Measurements from ENCODE around the gene PSEN2. TPM values are rescaled to one million over a fixed set of nuclear protein-coding genes. Genes with fewer than 3 reads are reported as not detected.
A peak's percentile ranks its signal among the peaks of the same experiment; 100 is the strongest.
"Not testable (repeated sequence)": the region's sequence is repeated elsewhere in the genome, so short reads cannot be mapped to it uniquely, and the experiment has no call there.

PSEN2 gene
- total RNA-seq, 4 donors from 2014 or later, result 37.8 to 56.9 (median 47.1) TPM

DNA sequence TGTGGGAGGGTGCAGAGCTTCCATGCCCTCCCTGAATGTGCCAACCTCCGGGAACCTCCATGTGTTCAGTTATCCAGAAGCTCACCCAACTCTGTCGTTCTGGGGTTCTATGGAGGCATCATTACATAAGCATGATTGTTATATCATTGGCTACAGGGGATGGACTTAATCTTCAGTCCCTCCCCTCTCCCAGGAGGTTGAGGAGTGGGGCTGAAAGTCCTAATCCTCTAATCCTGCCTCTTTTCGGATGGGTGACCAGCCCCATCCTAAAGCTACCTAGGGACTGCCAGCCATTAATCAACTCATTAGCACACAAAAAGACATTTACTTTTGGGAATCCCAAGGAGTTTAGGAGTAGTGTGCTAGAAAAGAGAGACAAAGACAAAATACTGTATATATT, 32.0 kb upstream of the PSEN2 start:
- H3K36me3 ChIP-seq, result no peaks in the 10 kb centered on the region
- 91% methylated on average over 3 of the region's 3 CpGs for WGBS
- intact Hi-C loops (cut with DNase I), result no loop called here
- no peak for TF ChIP-seq POLR2A (IDR thresholded peaks at IDR 0.05; ENCODE audit: low read depth)
- no peak for TF ChIP-seq EP300 (IDR thresholded peaks at IDR 0.05)
- no peak for TF ChIP-seq POLR2AphosphoS5 (IDR thresholded peaks at IDR 0.05)
- TF ChIP-seq, protein P1, sequence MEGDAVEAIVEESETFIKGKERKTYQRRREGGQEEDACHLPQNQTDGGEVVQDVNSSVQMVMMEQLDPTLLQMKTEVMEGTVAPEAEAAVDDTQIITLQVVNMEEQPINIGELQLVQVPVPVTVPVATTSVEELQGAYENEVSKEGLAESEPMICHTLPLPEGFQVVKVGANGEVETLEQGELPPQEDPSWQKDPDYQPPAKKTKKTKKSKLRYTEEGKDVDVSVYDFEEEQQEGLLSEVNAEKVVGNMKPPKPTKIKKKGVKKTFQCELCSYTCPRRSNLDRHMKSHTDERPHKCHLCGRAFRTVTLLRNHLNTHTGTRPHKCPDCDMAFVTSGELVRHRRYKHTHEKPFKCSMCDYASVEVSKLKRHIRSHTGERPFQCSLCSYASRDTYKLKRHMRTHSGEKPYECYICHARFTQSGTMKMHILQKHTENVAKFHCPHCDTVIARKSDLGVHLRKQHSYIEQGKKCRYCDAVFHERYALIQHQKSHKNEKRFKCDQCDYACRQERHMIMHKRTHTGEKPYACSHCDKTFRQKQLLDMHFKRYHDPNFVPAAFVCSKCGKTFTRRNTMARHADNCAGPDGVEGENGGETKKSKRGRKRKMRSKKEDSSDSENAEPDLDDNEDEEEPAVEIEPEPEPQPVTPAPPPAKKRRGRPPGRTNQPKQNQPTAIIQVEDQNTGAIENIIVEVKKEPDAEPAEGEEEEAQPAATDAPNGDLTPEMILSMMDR (IDR thresholded peaks at IDR 0.05), result no peak
- H3K4me3 ChIP-seq, result no peak overlapping the region
- DNase-seq (ENCODE audit: extremely low spot score), result no peak
- no peaks in the 10 kb centered on the region for H3K4me1 ChIP-seq
- H3K27ac ChIP-seq (replicated peaks in 1 of 4), result no peak overlapping the region
- no peaks in the 10 kb centered on the region for H3K27me3 ChIP-seq
- no peaks in the 10 kb centered on the region for H3K9me3 ChIP-seq

DNA sequence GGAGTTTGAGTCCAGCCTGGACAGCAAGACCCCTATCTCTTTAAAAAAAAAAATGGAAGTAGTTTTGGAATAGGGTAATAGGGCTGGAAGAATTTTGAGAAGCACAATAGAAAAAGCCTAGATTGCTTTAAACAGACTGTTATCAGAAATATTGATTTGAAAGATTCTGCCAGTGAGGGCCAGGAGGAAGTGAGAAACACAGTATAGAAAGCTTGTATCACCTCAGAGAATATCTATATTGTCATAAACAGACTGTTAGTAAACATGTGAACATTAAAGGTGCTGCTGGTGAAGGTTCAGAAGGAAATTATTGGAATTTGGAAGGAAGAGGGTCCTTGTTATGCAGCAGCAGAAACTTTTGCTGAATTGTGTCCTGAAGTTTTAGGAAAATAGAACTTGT, 24.8 kb upstream of the PSEN2 start:
- no peaks in the 10 kb centered on the region for H3K36me3 ChIP-seq
- DNase-seq (ENCODE audit: extremely low spot score), result no peak
- intact Hi-C loops (cut with DNase I), result no loop called here
- no peaks in the 10 kb centered on the region for H3K27me3 ChIP-seq
- H3K4me1 ChIP-seq, result no peaks in the 10 kb centered on the region
- TF ChIP-seq POLR2A (IDR thresholded peaks at IDR 0.05; ENCODE audit: low read depth) (no peak), EP300 (IDR thresholded peaks at IDR 0.05) (no peak), POLR2AphosphoS5 (IDR thresholded peaks at IDR 0.05) (no peak)
- TF ChIP-seq, protein P1 (IDR thresholded peaks at IDR 0.05), result no peak
- no peak overlapping the region for H3K4me3 ChIP-seq
- no peak overlapping the region for H3K27ac ChIP-seq (replicated peaks in 1 of 4)
- no peaks in the 10 kb centered on the region for H3K9me3 ChIP-seq

DNA sequence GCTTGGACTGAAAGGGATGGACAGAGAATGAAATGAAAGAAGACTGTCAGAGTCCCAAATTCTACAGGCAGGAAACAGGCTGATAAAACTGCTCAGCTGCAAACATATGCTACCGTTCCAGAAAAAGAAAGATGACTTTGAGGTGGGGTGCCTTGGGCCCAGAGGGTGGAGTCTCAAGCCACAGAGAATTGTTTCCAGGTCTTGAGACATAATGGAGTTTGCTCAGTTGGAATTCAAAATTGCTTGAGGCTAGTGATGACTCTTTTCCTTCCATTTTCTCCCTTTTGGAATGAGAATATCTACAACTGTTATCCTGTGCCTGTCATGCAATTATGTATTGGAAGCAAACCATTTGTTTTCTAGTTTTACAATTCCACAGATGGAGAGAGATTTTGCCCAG, 23.6 kb upstream of the PSEN2 start:
- intact Hi-C loops (cut with DNase I), result no loop called here
- Histone ChIP-seq H3K4me1 (no peaks in the 10 kb centered on the region), H3K27me3 (no peaks in the 10 kb centered on the region), H3K36me3 (no peaks in the 10 kb centered on the region), H3K27ac (replicated peaks in 1 of 4) (no peak overlapping the region), H3K9me3 (no peaks in the 10 kb centered on the region), H3K4me3 (no peak overlapping the region)
- DNase-seq (ENCODE audit: extremely low spot score), result no peak
- WGBS, result 60% methylated on average over 1 of the region's 1 CpG
- TF ChIP-seq, protein P1 (IDR thresholded peaks at IDR 0.05), result no peak
- TF ChIP-seq POLR2A (IDR thresholded peaks at IDR 0.05; ENCODE audit: low read depth), result no peak
- TF ChIP-seq POLR2AphosphoS5 (IDR thresholded peaks at IDR 0.05), result no peak
- no peak for TF ChIP-seq EP300 (IDR thresholded peaks at IDR 0.05)

DNA sequence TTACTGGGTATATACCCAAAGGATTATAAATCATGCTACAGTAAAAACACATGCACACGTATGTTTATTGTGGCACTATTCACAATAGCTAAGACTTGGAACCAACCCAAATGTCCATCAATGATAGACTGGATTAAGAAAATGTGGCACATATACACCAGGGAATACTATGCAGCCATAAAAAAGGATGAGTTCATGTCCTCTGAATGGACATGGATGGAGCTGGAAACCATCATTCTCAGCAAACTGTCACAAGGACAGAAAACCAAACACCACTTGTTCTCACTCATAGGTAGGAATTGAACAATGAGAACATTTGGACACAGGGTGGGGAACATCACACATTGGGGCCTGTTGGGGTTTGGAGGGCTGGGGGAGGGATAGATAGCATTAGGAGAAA, 15.9 kb upstream of the PSEN2 start:
- 100% methylated on average over 1 of the region's 1 CpG for WGBS
- H3K9me3 ChIP-seq; H3K27ac ChIP-seq (replicated peaks in 1 of 4); H3K4me3 ChIP-seq; DNase-seq (ENCODE audit: extremely low spot score); H3K27me3 ChIP-seq; intact Hi-C loops (cut with DNase I); H3K4me1 ChIP-seq; H3K36me3 ChIP-seq: not testable (repeated sequence)

DNA sequence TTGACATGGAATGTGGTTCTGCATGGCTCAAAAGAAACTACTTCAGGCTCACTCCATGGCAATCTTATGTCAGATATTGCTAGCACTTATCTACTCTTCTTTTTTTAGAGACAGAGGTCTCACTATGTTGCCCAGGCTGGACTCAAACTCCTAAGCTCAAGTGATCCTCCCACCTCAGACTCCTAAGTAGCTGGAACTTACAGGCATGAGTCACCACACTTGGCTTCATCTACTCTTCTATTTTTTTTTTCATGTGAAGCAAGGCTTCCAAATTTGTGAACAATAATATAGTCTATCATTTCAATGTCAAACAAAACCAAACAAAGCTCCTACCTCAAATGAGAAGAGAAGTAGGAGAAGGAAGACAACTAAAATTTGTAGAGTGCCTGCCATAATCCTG, 7.5 kb upstream of the PSEN2 start:
- H3K27ac ChIP-seq (replicated peaks in 1 of 4), result peak overlapping the region in 2 of 4 donors; percentile 25 to 66
- H3K4me1 ChIP-seq, result peaks cover 0 to 21% (median 16%) of the 10 kb centered on the region in 4 donors
- no peak for TF ChIP-seq POLR2AphosphoS5 (IDR thresholded peaks at IDR 0.05)
- TF ChIP-seq, protein P1 (IDR thresholded peaks at IDR 0.05), result no peak
- no peak for TF ChIP-seq POLR2A (IDR thresholded peaks at IDR 0.05; ENCODE audit: low read depth)
- no peak for TF ChIP-seq EP300 (IDR thresholded peaks at IDR 0.05)
- H3K36me3 ChIP-seq, result no peaks in the 10 kb centered on the region
- H3K9me3 ChIP-seq, result no peaks in the 10 kb centered on the region
- intact Hi-C loops (cut with DNase I), result no loop called here
- no peak for DNase-seq (ENCODE audit: extremely low spot score)
- H3K4me3 ChIP-seq, result no peak overlapping the region
- peaks cover 0 to 3% (median 0%) of the 10 kb centered on the region in 4 donors for H3K27me3 ChIP-seq

All from esophagus muscularis mucosa (tissue), 4 donors.